RPMI7951 (cell line): ENCODE data around the gene DDX43. TPM values are rescaled to one million over a fixed set of nuclear protein-coding genes. Genes with fewer than 3 reads are reported as not detected.
A peak's percentile ranks its signal among the peaks of the same experiment; 100 is the strongest.
"Not testable (repeated sequence)": the region's sequence is repeated elsewhere in the genome, so short reads cannot be mapped to it uniquely, and the experiment has no call there.

Experiments
- DNase-seq: peaks from one replicate; pipeline ENCODE4 v3.0.0-alpha.2; 2012; ENCODE audit warnings: low read depth
- total RNA-seq: library from RNA; depleted of rRNA; stranded (reverse); fragments of >200 nt; shearing (Covaris generic); gene quantifications from 2 replicates; pipeline ENCODE4 v1.2.3, GENCODE V29; 2014; rRNA removed

The DDX43 gene
- total RNA-seq: not detected in 2 replicates

DNA sequence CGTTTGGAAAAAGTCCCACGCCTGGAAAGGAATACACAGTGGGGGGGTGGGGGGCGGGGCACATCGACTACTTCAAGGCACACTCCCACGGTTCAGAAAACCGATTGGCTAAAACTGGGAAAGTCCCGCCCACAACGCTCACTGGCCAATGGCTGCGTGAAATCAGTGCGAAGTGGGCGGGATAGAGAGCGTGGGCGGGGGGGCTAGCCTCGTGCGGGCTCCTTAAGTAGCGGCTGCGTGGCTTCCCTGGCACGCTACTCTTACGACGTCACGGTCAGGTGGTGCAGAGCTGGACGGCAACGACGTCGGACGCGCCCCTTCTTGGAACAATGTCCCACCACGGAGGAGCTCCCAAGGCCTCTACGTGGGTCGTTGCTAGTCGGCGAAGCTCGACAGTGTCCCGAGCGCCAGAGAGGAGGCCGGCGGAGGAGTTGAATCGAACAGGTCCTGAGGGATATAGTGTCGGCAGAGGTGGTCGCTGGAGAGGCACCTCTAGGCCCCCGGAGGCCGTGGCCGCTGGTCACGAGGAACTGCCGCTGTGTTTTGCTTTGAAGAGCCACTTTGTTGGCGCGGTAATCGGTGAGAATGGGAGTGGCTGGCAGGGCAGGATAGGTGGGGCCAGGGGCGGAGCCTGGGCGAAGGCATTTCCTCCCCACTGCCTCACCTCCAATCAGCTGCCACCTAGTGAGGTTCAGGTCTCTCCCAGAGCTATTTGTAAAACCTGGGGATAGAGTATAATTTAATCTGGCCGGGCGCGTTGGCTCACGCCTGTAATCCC, at the start of gene DDX43:
Gene DDX43, plus strand, starts transcription at position 252 of the 778 bp plus-strand sequence. Its CDS starts 78 bp downstream, at position 330.
- no peak for DNase-seq

DNA sequence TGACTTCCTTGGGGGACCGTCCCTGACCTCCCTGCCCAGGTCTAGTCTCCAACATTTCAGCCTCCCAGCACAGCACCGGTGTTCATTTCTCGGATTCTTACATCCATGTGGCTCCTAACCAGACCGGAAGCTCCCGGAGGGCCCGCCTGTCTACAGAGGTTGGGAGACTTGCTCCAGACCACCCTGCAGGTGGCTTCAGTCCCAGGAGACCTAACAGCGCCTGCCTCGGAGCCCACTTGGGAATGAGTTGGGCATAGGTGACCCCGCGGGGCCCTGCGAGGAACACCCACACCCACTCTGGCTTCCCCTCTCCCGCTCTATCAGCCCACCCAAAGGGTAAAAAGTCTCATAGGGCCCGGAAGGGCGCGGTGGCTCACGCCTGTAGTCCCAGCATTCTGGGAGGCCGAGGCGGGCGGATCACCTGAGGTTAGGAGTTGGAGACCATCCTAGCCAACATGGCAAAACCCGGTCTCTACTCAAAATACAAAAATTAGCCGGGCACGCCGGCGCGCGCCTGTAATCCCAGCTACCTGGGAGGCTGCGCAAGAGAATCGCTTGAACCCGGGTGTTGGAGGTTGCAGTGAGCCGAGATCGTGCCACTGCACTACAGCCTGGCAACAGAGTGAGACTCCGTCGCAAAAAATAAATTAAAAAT, 46.0 kb upstream of the DDX43 start:
- DNase-seq: no peak

DNA sequence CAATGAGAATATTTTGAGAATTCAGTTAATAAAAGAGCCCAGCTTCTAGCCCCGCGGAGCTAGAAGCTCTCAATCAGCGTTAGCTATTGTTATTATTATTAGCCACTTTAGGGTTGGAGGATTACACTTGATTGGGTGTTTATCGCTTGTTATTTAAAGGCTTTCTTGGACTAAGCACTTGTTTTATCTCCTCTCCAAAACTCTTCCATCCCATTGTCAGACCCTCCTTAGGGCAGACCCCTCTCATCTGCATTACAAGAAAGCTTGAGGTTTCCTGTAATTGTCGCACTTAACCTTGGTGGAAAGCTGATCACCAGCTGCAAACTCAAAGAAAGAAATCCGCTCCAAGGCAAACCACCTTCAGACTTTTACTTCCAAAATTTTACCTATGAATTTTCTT, 45.3 kb upstream of the DDX43 start:
- no peak for DNase-seq

DNA sequence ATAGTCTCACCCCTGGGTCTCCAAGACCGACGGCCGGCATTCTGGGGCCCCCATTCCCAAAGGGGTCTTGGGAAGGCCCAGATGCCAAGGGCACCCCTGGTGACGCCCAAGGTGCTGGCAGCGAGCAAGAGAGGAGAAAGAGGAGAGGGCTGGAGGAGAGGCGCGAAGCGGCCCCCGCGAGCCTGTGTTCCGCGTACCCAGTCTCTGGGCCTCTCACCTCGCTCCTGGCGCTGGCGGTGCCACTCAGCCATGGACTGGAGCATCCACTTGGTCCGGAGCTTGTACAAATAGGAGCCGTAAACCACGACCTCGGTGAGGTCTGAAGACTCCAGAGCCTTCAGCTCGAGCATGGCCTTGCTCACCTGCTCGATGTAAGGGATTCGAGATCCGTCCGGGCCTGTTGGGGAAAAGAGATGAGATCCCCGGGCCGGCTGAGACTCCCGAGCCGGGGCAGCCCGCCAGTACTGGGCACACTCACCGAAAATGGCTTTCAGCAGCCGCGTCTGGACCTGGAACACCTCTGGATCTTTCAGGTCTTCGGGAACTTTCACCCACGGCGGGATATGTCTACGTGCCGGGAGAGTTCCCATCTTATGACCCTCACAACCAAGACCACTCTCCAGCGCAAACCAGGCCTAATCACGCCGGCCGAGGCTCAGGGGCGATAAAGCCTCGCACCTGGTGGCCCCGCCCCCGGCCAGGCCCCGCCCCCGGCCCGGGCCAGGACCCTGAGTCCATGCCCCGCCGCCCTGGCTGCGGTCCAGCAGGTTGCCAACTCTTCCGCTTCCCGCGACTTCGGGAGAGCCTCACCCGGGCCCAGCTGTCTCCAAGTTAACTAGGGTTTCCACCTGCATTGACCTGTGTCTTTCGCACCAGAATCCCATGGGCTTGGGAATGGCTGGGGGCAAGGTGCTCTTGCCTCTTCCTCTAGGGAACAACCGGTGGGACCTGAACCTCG, 40.7 kb upstream of the DDX43 start, which contains the start of gene DPPA5:
Gene DPPA5, minus strand, starts transcription at position 641 of the 958 bp plus-strand sequence. Its CDS starts 51 bp downstream, at position 590.
- no peak for DNase-seq

DNA sequence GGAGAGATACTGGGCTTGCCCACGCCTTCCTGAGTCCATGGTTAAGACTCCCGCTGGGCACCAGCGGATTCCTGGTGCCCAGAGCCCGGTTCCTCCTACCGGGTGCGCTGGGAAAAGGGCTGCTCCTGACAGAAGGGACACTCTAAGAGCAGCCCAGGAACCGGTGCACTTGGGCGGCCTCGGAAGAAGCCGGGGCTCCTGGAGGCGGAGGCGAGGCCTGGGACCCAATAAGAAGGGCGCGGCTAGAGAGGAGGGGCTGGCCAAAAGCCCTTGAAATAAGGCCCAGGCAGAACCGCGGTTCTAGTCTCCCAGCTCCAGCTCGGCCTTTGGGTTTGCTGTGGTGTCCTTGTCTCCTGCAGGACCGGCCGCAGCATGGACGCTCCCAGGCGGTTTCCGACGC, 32.3 kb upstream of the DDX43 start, which contains the start of gene KHDC3L:
Gene KHDC3L, plus strand, starts transcription at position 301 of the 400 bp plus-strand sequence. Its CDS starts 72 bp downstream, at position 373.
- no peak for DNase-seq

DNA sequence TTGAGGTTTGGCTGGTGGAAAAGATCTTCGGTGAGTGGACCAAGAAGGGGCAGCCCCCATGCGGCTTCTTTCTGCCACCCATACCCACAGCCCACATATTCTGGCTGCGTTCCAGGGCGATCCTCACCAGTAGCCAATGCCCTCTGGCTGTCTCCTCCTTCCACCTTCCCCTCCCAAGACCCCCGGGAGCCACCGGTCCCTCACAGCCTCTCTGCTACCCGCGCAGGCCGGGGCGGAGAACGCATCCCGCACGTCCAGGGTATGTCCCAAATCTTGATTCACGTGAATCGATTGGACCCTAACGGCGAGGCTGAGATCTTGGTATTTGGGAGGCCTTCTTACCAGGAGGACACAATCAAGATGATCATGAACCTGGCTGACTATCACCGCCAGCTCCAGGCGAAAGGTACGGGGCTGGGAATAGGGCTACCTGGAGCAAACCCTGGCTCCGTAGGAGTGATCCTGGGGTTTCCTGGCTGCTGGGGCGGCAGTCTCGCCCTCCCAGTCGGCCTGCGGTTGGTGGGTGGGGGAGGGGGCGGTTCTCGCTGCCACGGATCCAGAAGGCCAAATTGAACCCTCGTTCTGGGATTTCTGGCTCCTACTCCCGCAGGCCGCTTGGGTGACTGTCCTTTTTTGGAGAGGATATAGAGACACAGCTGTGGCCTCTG, 31.6 kb upstream of the DDX43 start:
- DNase-seq: no peak

DNA sequence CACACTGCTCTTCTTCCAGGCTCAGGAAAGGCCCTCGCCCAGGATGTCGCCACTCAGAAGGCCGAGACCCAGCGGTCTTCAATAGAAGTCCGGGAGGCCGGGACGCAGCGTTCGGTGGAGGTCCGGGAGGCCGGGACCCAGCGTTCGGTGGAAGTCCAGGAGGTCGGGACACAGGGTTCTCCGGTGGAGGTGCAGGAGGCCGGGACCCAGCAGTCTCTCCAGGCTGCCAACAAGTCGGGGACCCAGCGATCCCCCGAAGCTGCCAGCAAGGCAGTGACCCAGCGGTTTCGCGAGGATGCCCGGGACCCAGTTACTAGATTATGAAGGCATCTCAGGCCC, 31.1 kb upstream of the DDX43 start:
- no peak for DNase-seq

DNA sequence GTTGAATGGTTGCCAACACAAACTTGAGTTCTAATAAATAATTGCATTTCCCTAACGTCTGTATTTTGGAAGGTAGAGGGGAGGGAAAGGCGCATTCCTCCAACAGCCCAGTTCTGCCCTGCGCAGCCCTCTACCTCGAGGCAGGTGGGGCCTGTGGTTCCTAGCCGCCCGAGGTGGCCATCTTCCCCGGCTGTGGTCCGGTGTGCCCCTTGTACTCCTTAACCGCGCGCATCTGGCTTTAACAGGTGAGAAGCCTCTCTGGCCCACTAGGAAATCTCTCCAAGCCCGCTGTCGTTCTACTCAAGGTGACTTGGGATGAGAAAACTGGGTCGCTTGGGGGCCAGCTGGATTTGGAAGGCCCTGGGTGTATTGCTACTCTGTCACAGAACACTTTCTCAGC, 30.5 kb upstream of the DDX43 start:
- DNase-seq: no peak

DNA sequence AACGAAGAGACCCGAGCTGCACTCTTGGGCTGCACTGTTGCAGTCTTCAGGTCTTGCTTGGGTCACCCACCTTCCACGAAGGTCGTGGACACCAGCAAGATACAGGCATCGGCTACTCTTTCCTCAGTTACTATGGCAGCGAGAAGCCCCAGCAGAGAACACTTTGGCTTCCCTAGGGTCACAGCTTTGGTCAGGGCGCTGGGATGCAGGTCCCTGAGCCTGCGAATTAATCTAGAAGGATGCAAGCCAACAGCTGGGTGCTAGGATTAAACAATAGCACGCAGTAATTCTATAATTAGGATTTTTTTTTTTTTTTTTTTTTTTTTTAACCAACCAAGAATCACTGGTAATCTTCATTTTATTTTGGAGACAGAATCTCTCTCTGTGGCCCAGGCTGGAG, 30.1 kb upstream of the DDX43 start:
- no peak for DNase-seq

DNA sequence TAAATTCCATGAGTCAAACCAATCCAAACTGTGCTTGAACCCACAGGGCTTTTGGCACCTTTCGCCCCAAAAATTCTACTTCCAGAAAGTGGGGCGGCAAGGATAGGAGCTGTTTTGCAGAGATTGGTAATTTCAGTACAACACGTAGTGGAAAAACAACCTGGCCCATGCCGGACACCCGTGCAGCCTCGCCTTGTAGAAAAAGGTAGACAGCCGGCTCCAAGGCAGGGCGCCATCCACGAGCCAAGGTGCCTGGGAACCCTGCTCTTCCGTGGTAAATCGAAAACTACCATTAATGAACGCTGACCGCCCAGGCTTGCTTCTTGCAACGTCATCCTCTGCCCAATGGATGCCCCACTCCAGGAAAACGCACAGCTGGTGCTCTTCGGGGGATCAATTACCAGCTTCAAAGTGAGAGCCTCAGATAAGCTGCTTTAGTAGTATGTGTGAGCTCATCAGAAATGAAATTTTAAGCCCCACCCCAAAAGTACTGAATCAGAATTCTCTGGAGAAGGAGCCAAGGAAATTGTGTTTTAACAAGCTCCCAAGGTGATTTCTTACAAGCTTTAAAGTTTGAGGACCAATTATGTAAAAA, 26.8 kb upstream of the DDX43 start:
- DNase-seq: no peak

DNA sequence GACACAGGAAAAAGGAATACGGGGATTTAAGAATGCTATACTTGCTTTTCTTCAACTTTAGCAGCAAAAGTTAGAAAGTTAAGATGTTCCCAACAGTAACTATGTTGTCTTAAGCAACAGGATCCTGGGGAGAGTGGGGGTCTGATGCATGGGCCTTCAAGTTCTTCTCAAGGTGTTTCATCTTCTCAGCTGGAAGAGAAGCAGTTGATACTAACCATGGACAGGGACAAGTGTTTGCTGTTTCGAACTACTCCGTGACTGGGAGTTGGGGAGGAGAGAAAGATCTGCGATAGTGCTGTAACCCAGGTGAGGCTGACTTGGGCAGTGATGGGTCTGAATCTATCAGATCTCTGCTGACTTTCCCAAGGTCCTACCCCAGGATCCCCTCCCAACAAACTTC, 26.0 kb upstream of the DDX43 start:
- DNase-seq: no peak

DNA sequence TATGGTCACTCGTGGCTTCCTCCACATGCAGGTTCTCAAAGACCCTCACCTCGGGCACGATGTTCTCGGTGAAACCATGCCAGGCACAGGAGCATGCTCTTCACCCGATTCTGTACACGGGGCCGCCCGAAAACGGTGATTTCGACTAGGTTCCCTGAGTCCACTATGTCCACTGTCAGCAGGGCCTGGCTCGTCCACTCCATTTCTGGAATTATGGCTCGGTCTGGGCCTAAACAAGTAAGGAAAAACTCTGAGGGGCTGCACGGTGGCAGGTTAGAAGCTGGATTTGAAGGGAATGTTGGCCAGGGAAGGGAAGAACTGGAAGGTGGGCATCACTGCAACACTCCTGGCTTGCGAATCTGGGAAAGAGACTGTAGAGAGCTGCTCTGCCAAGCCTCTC, 25.5 kb upstream of the DDX43 start:
- no peak for DNase-seq

DNA sequence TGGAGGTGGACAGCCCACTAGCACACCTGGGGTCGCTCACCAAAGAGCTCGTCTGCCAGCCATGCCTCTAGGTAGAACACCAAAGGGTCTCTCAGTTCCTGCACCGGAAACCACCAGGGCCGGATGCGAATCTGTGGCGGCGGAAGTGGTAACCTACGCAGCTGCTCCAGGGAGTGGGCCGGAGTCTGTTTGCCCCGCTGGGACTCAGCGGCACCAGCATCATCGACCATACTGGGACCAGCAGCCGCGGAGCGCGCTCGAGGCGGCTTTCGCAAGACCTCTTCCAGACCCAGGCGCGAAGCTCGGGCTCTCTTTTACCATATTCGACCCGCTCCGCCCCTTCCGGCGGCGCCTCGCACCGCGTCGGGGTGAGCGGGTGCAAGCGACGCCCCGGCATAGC, 25.1 kb upstream of the DDX43 start, which contains the start of gene OOEP:
Gene OOEP, minus strand, starts transcription at position 335 of the 400 bp plus-strand sequence. Its CDS starts 105 bp downstream, at position 230.
- DNase-seq: no peak

DNA sequence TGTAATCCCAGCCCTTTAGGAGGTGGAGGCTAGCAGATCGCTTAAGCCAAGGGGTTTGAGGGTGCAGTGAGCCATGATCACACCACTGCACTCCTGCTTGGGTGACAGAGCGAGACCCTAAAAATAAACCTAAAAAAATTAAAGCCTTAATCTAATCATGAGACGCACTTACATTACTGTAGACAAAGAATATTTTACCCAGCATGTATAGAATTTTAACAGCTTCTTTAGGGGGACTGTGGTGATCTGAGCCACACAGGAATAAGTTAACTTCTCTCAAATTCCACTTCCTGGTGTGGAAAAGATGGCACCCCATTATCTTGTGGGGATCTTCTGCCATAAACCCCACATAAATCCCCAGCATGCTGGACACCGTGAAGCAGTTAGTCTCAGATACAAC, 22.6 kb upstream of the DDX43 start:
- no peak for DNase-seq

DNA sequence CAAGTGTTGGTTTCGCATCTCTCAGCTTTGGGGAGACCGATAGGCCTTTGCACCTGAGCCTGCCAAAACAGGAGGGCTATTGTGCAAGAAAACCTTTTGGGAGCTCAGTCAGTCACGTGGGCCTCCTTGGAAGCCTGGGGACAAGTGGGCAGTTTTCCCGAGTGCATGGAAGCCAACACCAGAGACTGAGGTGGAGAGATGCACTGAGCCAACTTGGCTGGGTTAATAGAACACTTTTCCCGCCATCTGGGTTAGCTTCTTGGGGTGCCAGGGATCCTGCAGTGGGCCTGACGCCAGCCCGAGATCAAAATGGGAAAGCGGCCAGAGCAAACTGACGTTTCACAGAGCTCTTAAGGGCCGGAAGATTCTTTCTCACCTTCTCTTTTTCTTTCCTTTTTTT, 22.1 kb upstream of the DDX43 start:
- DNase-seq: no peak

DNA sequence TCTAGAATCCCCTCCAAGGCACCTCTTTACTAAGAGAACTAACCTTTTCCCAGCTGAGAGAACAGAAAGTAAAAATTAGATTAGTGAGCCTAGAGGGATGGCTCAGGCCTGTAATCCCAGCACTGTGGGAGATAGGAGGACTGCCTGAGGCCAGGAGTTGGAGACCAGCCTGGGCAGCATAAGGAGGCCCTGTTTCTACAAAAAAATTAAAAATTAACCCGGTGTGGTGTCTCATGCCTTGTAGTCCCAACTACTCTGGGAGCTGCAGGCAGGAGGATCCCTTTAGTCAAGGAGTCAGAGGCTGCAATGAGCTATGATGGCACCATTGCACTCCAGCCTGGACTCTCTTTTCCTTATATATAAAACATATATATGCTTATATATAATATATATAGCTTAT, 19.4 kb upstream of the DDX43 start:
- DNase-seq: no peak

DNA sequence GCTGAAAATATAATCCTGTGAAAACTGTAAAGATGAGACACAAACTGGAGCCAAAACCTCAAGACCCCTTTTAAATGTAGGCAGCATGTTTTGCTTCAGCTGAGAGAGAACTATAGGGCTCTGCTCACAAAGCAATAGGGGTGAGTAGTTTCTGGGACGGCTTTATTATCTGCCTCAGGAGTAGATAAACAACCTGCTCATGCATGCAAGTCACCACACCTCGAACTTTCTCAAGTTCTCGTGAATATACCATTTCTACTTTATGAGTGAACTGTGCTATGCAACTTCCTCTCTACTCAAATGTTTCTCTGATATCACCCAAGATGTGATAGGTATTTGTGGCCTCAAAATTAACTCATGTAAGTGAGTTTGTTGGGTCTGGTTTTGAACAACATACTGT, 17.4 kb upstream of the DDX43 start:
- no peak for DNase-seq

DNA sequence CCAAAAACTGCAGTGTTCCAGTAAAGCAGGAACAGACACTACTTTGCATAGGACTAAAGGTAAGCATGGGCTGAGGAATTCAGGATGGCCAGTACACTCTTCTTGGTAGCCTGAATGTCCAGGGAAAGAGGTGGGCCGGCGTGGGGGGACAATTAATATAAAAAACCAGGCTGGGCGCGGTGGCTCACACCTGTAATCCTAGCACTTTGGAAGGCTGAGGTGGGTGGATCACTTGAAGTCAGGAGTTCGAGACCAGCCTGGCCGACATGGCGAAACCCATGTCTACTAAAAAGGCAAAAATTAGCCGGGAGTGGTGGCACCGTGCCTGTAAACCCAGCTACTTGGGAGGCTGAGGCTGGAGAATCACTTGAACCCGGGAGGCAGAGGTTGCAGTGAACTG, 13.1 kb upstream of the DDX43 start:
- DNase-seq: not testable (repeated sequence)

DNA sequence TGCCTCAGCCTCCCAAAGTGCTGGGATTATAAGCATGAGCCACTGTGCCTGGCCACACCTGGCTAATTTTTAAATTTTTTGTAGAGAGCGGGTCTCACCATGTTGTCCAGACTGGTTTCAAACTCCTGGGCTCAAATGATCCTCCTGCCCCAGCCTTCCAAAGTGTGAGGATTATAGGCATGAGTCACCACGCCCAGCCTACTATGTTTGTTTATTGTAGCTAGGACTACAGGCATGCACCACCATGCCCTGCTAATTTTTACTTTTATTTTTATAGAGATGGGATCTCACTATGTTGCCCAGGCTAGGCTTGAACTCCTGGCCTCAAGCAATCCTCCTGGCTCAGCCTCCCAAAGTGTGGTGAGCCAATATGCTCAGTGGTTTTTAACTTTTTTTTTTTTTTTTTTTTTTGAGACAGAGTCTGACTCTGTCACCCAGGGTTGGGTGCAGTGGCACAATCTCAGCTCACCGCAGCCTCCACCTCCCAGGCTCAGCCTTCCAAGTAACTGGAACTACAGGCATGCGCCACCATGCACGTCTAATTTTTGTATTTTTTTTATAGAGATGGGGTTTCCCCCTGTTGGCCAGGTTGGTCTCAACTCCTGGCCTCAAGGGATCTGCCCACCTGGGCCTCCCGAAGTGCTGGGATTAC, 12.0 kb upstream of the DDX43 start:
- DNase-seq: peak; percentile 52

DNA sequence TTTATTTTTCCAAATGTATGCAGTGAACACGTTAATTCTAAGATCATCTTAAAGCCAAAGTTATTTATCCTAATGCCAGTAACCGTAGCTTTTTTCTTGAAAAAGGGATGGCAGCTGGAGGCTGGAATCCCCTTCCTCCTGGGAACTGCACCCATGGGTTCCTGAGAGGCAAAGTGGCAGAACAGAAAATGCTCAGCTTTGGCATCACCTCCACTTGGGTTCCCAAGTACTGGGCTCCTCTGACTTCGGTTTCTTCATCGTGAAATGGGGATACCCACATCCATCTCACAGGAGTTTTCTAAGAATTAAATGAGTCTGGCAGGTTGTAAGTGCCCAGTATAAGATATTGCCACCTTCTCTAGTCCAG, 6.2 kb upstream of the DDX43 start:
- no peak for DNase-seq
